A673 (cell line): Measurements from ENCODE around the gene EPHB2. TPM values are rescaled to one million over a fixed set of nuclear protein-coding genes. Genes with fewer than 3 reads are reported as not detected.

Experiments used
- BruUV-seq: library from RNA; stranded (reverse); fragments of 400-500 nt; replicated peaks from 2 replicates; lab custom pipeline; 2021; lab: Mats Ljungman, UMichigan
- CTCF ChIA-PET: fragments of 300-600 bp; sonication (Branson Sonifier 250); formaldehyde crosslinking; loops from one replicate; lab custom pipeline; 2022; ENCODE audit warnings: antibody characterized with exemption; lab: Charles Lee
- POLR2A ChIA-PET: fragments of 300-600 bp; sonication (Branson Sonifier 250); formaldehyde crosslinking; loops from one replicate; lab custom pipeline; 2022; ENCODE audit warnings: antibody characterized with exemption; ENCODE audit not compliant: low non-redundant PET; lab: Charles Lee
- DNase-seq: peaks from one replicate; pipeline ENCODE4 v3.0.0-alpha.2; 2015; ENCODE audit warnings: low spot score
- H3K27ac ChIP-seq: fragments of 200-600 bp; sonication (generic); 2 replicates; pipeline ENCODE4 v1.5.1; 2016; ENCODE audit warnings: mixed run types, low read depth, mild to moderate bottlenecking, mixed read lengths, antibody characterized with exemption, low read length; ENCODE audit not compliant: poor library complexity, severe bottlenecking
- H3K27me3 ChIP-seq: fragments of 200-600 bp; sonication (generic); replicated peaks from 2 replicates; pipeline ENCODE4 v1.6.1; 2017; ENCODE audit warnings: mixed run types, low read depth, mild to moderate bottlenecking, mixed read lengths, antibody characterized with exemption, low read length; ENCODE audit not compliant: insufficient read depth, poor library complexity
- H3K36me3 ChIP-seq: fragments of 200-600 bp; sonication (generic); 2 replicates; pipeline ENCODE4 v1.6.1; 2016; ENCODE audit warnings: mixed run types, mild to moderate bottlenecking, mixed read lengths, antibody characterized with exemption, low read length; ENCODE audit not compliant: insufficient read depth, poor library complexity, severe bottlenecking
- H3K4me1 ChIP-seq: fragments of 200-600 bp; sonication (generic); 2 replicates; pipeline ENCODE4 v1.6.1; 2017; ENCODE audit warnings: mixed run types, mild to moderate bottlenecking, mixed read lengths, antibody characterized with exemption, low read length; ENCODE audit not compliant: insufficient read depth, poor library complexity, severe bottlenecking
- H3K4me3 ChIP-seq: fragments of 200-600 bp; sonication (generic); 2 replicates; pipeline ENCODE4 v1.5.1; 2016; ENCODE audit warnings: low read depth, mixed run types, mild to moderate bottlenecking, mixed read lengths, low read length; ENCODE audit not compliant: poor library complexity, severe bottlenecking
- H3K9me3 ChIP-seq: fragments of 200-600 bp; sonication (generic); 2 replicates; pipeline ENCODE4 v1.6.1; 2016; ENCODE audit warnings: mixed run types, low read depth, mild to moderate bottlenecking, mixed read lengths, antibody characterized with exemption, low read length; ENCODE audit not compliant: poor library complexity, severe bottlenecking
- CTCF ChIP-seq: fragments of 300-800, 200-600 bp; sonication (generic); conservative IDR thresholded peaks from 2 replicates; pipeline ENCODE4 v1.5.1; 2017; ENCODE audit warnings: low read depth, mild to moderate bottlenecking, antibody characterized with exemption, low read length, moderate library complexity, mixed read lengths
- EZH2 ChIP-seq: fragments of 200-600 bp; sonication (generic); IDR thresholded peaks from 2 replicates; pipeline ENCODE4 v1.6.1; 2017; ENCODE audit warnings: borderline replicate concordance, low read depth, mild to moderate bottlenecking, mixed read lengths, antibody characterized with exemption, low read length; ENCODE audit not compliant: poor library complexity, severe bottlenecking
- intact Hi-C: fragments of 100-400 bp; cut with micrococcal nuclease; formaldehyde crosslinking; loops from one replicate; pipeline ENCODE4 v1.10.0; 2022; ENCODE audit not compliant: unreplicated experiment
- total RNA-seq: library from RNA; stranded (reverse); gene quantifications from 2 replicates; pipeline ENCODE4 v1.2.3, GENCODE V29; 2021

Gene EPHB2
- total RNA-seq, 1 experiment from 2014 or later: 10.4 TPM

- intact Hi-C loops: no loop called here
- no peak overlapping the region for H3K4me3 ChIP-seq
- no peaks in the 10 kb centered on the region for H3K27me3 ChIP-seq
- no peak for DNase-seq
- BruUV-seq: no TSS peak
- no peaks in the 10 kb centered on the region for H3K9me3 ChIP-seq
- POLR2A ChIA-PET: no interaction called here
- H3K27ac ChIP-seq: no peak overlapping the region
- H3K4me1 ChIP-seq: no peaks in the 10 kb centered on the region
- TF ChIP-seq CTCF: no peak
- no peak for TF ChIP-seq EZH2
- CTCF ChIA-PET: no interaction called here
- no peaks in the 10 kb centered on the region for H3K36me3 ChIP-seq
These were observed 44.2 kb downstream of the EPHB2 start for GRCh38 chr1:22754824-22755223.

- Histone ChIP-seq H3K9me3 (no peaks in the 10 kb centered on the region), H3K4me3 (no peak overlapping the region), H3K4me1 (no peaks in the 10 kb centered on the region), H3K36me3 (no peaks in the 10 kb centered on the region), H3K27ac (no peak overlapping the region), H3K27me3 (no peaks in the 10 kb centered on the region)
- intact Hi-C loops: no loop called here
- DNase-seq: no peak
- no TSS peak for BruUV-seq
- ChIA-PET POLR2A (no interaction called here), CTCF (no interaction called here)
- no peak for TF ChIP-seq EZH2
- TF ChIP-seq CTCF: no peak
These were observed 45.0 kb downstream of the EPHB2 start for GRCh38 chr1:22755641-22756040.

DNA sequence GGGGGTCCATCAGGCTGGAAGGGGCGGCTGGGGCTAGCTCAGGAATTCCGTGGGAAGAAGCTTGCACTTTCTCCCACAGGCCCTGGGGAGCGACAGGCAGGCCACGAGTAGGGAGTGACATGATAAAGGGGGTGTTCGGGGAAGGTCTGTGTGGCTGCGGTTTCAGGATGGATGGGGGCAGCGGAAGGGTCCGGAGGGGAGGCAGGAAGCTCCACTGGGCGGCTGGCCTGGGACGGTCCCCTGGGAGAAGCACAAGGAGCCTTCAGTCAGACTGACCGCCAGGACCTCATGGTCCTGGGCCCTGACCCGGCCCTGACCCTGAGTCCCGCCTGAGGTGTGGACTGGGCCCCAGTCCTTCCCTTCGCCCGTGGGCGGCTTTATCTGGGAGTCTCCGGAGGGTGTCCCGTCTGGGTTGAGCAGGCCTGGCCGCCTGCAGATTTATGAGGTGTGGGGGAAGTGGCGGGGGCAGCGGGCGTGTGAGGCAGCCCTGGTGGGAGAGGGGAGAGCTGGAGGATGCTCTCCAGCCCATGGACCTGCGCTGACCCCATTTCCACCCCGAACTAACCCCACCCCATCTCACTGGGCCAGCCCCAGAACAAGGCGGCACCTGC lies 45.6 kb downstream of the EPHB2 start:
- H3K4me3 ChIP-seq: no peak overlapping the region
- H3K9me3 ChIP-seq: no peaks in the 10 kb centered on the region
- intact Hi-C loops: no loop called here
- H3K4me1 ChIP-seq: no peaks in the 10 kb centered on the region
- no peak for DNase-seq
- H3K36me3 ChIP-seq: no peaks in the 10 kb centered on the region
- BruUV-seq: no TSS peak
- ChIA-PET CTCF (no interaction called here), POLR2A (no interaction called here)
- no peaks in the 10 kb centered on the region for H3K27me3 ChIP-seq
- no peak overlapping the region for H3K27ac ChIP-seq
- TF ChIP-seq EZH2 (no peak), CTCF (no peak)
